PC-3 (cell line): ENCODE results near the gene TTLL1. TPM values are rescaled to one million over a fixed set of nuclear protein-coding genes. Genes with fewer than 3 reads are reported as not detected.
"Not testable (repeated sequence)": the region's sequence is repeated elsewhere in the genome, so short reads cannot be mapped to it uniquely, and the experiment has no call there.

Experiments
- ATAC-seq: fragments of 200-7000 bp; cut with Tn5 transposase; 2 replicates; pipeline ENCODE4 v1.9.1; 2020; ENCODE audit warnings: mild to moderate bottlenecking, moderate library complexity
- BruUV-seq: library from RNA; stranded (reverse); fragments of 400-500 nt; replicated peaks from 2 replicates; lab custom pipeline; 2021; lab: Mats Ljungman, UMichigan
- CTCF ChIA-PET: fragments of 300-600 bp; sonication (Branson Sonifier 250); formaldehyde crosslinking; loops from one replicate; lab custom pipeline; 2022; ENCODE audit warnings: antibody characterized with exemption; lab: Charles Lee
- POLR2A ChIA-PET: fragments of 300-600 bp; sonication (Branson Sonifier 250); formaldehyde crosslinking; loops from one replicate; lab custom pipeline; 2022; ENCODE audit warnings: antibody characterized with exemption; ENCODE audit not compliant: unreplicated experiment; lab: Charles Lee
- DNase-seq: peaks from one replicate; pipeline ENCODE4 v3.0.0-alpha.2; 2015
- H2AFZ ChIP-seq: fragments of 300-600 bp; sonication (generic); 2 replicates; pipeline ENCODE4 v1.6.0; 2016; ENCODE audit warnings: antibody characterized with exemption, low read length
- H3F3A ChIP-seq: fragments of 300-600 bp; sonication (generic); one replicate; pipeline ENCODE4 v1.6.0; 2017; ENCODE audit warnings: antibody characterized with exemption, low read length, control low read depth, mild to moderate bottlenecking; ENCODE audit not compliant: unreplicated experiment
- H3K27ac ChIP-seq: fragments of 300-600 bp; sonication (generic); 2 replicates; pipeline ENCODE4 v1.5.1; 2016; ENCODE audit warnings: mild to moderate bottlenecking, low read length
- H3K27me3 ChIP-seq: fragments of 300-600 bp; sonication (generic); 2 replicates; pipeline ENCODE4 v1.6.1; 2016; ENCODE audit warnings: low read length, mixed read lengths
- H3K36me3 ChIP-seq: fragments of 300-600 bp; sonication (generic); 2 replicates; pipeline ENCODE4 v1.6.1; 2016; ENCODE audit warnings: low read depth, mixed run types, low read length, mixed read lengths
- H3K4me1 ChIP-seq: fragments of 300-600 bp; sonication (generic); 2 replicates; pipeline ENCODE4 v1.5.1; 2016; ENCODE audit warnings: low read length; ENCODE audit not compliant: insufficient read depth
- H3K4me2 ChIP-seq: fragments of 300-600 bp; sonication (generic); 2 replicates; pipeline ENCODE4 v1.6.0; 2016; ENCODE audit warnings: low read length
- H3K4me3 ChIP-seq: fragments of 300-600 bp; sonication (generic); 2 replicates; pipeline ENCODE4 v1.5.1; 2016; ENCODE audit warnings: mild to moderate bottlenecking, low read length, mixed read lengths
- H3K79me2 ChIP-seq: fragments of 300-600 bp; sonication (generic); 2 replicates; pipeline ENCODE4 v1.6.1; 2017; ENCODE audit warnings: low read length, mixed read lengths
- H3K9ac ChIP-seq: fragments of 300-600 bp; sonication (generic); 2 replicates; pipeline ENCODE4 v1.6.0; 2016; ENCODE audit warnings: mild to moderate bottlenecking, low read length
- H3K9me2 ChIP-seq: fragments of 300-600 bp; sonication (generic); replicated peaks from 2 replicates; pipeline ENCODE4 v1.6.1; 2016; ENCODE audit warnings: mixed run types, low read length, mixed read lengths
- H3K9me3 ChIP-seq: fragments of 300-600 bp; sonication (generic); 2 replicates; pipeline ENCODE4 v1.6.1; 2016; ENCODE audit warnings: low read length, mixed read lengths
- H4K20me1 ChIP-seq: fragments of 300-600 bp; sonication (generic); 2 replicates; pipeline ENCODE4 v1.6.1; 2016; ENCODE audit warnings: low read length, mixed read lengths
- CTCF ChIP-seq: fragments of 300-600 bp; sonication (generic); conservative IDR thresholded peaks from 2 replicates; pipeline ENCODE4 v1.5.1; 2017; ENCODE audit warnings: antibody characterized with exemption, low read depth, mild to moderate bottlenecking, low read length
- EZH2 ChIP-seq: fragments of 300-600 bp; sonication (generic); IDR thresholded peaks from one replicate; pipeline ENCODE4 v1.6.1; 2017; ENCODE audit warnings: antibody characterized with exemption, mild to moderate bottlenecking, low read length; ENCODE audit not compliant: unreplicated experiment
- EZH2phosphoT487 ChIP-seq: fragments of 300-600 bp; sonication (generic); IDR thresholded peaks from 2 replicates; pipeline ENCODE4 v1.6.1; 2018; ENCODE audit warnings: mild to moderate bottlenecking, antibody characterized with exemption, low read length, borderline replicate concordance
- intact Hi-C: fragments of 100-400 bp; cut with micrococcal nuclease; formaldehyde crosslinking; loops from 2 replicates; pipeline ENCODE4 v1.9.0; 2023
- total RNA-seq: library from RNA; depleted of rRNA; stranded (reverse); fragments of >200 nt; gene quantifications from 2 replicates; pipeline ENCODE4 v1.2.3, GENCODE V29; 2014

TTLL1 gene
- total RNA-seq, 1 experiment from 2014 or later = 0.77 TPM

- Histone ChIP-seq H3F3A (no peaks in the 10 kb centered on the region), H3K36me3 (no peaks in the 10 kb centered on the region), H3K4me1 (0 out of 2 replicates have a peak, but pooled peaks cover under 1% of the 10 kb centered on the region), H3K4me2 (no peak overlapping the region), H3K27me3 (no peaks in the 10 kb centered on the region), H3K9ac (no peak overlapping the region), H4K20me1 (no peaks in the 10 kb centered on the region), H3K27ac (no peak overlapping the region), H3K79me2 (0 out of 2 replicates have a peak, but pooled peaks cover under 1% of the 10 kb centered on the region), H3K4me3 (no peak overlapping the region), H2AFZ (no peak overlapping the region), H3K9me2 (no peaks in the 10 kb centered on the region), H3K9me3 (no peaks in the 10 kb centered on the region)
- ATAC-seq (no peak), DNase-seq (no peak)
- ChIA-PET CTCF (no interaction called here), POLR2A (no interaction called here)
- no TSS peak for BruUV-seq
- TF ChIP-seq EZH2phosphoT487 = no peak
- TF ChIP-seq EZH2 = no peak
- no peak for TF ChIP-seq CTCF
- intact Hi-C loops = no loop called here
These were observed 17.1 kb upstream of the TTLL1 start for GRCh38 chr22:43106302-43106701.

- H3K27me3 ChIP-seq, H3K36me3 ChIP-seq, ATAC-seq, H3F3A ChIP-seq, BruUV-seq, CTCF ChIA-PET, H3K9me3 ChIP-seq, intact Hi-C loops, H3K4me1 ChIP-seq, DNase-seq, H3K4me3 ChIP-seq, H4K20me1 ChIP-seq, H3K9ac ChIP-seq, H3K27ac ChIP-seq, H3K79me2 ChIP-seq, H2AFZ ChIP-seq, POLR2A ChIA-PET, H3K9me2 ChIP-seq, H3K4me2 ChIP-seq: not testable (repeated sequence)
These were observed 15.8 kb upstream of the TTLL1 start for GRCh38 chr22:43104950-43105349.

GRCh38 chr22:43104056-43104625, 14.9 kb upstream of the TTLL1 start:
- H4K20me1 ChIP-seq, H3K36me3 ChIP-seq, H3K27ac ChIP-seq, DNase-seq, H3K4me1 ChIP-seq, H3K4me2 ChIP-seq, H3K79me2 ChIP-seq, CTCF ChIA-PET, H3F3A ChIP-seq, H3K4me3 ChIP-seq, H3K27me3 ChIP-seq, intact Hi-C loops, H3K9me3 ChIP-seq, H3K9ac ChIP-seq, ATAC-seq, H2AFZ ChIP-seq, POLR2A ChIA-PET, BruUV-seq, H3K9me2 ChIP-seq: not testable (repeated sequence)

- TF ChIP-seq CTCF (no peak), EZH2 (no peak)
- ATAC-seq (no peak), DNase-seq (no peak)
- Histone ChIP-seq H3K4me3 (no peak overlapping the region), H3K4me1 (no peaks in the 10 kb centered on the region), H3K27me3 (no peaks in the 10 kb centered on the region), H4K20me1 (no peaks in the 10 kb centered on the region), H2AFZ (no peak overlapping the region), H3K9me2 (no peaks in the 10 kb centered on the region), H3K36me3 (no peaks in the 10 kb centered on the region), H3K27ac (no peak overlapping the region), H3K9ac (no peak overlapping the region), H3K79me2 (no peaks in the 10 kb centered on the region), H3K4me2 (no peak overlapping the region), H3K9me3 (no peaks in the 10 kb centered on the region), H3F3A (no peaks in the 10 kb centered on the region)
- no TSS peak for BruUV-seq
- ChIA-PET CTCF (interaction anchor here (0.7 kb wide), 1 partner anchor 233 kb away, joined by 4 read pairs; no protein-coding TSS in a partner anchor), POLR2A (no interaction called here)
- intact Hi-C loops = no loop called here
These were observed 12.1 kb upstream of the TTLL1 start for GRCh38 chr22:43101306-43101705.
